Measurements from ENCODE around the gene ATP5ME. TPM values are rescaled to one million over a fixed set of nuclear protein-coding genes. Genes with fewer than 3 reads are reported as not detected.

The ATP5ME gene
- total RNA-seq, 6 experiments from 2014 or later, result 78.2 to 225 (median 162) TPM

DNA sequence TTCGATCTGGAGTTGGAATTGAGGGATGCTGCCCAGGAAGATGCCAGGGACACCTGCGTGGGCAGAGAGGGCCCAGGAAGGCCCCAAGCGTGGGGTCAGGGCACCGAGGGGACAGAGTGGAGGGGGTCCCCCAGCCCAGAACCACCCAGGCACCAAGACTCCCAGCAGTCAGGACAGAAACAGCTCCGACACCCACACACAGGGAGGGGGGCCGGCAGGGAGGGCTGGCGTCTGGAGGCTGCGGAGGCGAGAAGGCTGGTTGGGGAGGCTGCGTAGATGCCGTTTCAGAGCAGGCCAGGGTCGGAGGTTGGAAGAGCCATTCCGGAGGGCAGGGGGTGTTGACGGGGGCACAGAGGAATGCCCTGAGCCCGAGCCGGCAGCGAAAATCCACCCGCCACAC lies 23.6 kb downstream of the ATP5ME start:
- Histone ChIP-seq H3K27me3 (no peaks in the 10 kb centered on the region), H3K36me3 (no peaks in the 10 kb centered on the region), H3K27ac (no peak overlapping the region), H3K4me1 (no peaks in the 10 kb centered on the region), H3K9me3 (no peaks in the 10 kb centered on the region), H3K4me3 (no peak overlapping the region)
- no peak for ATAC-seq
- intact Hi-C loops (cut with DNase I), result no loop called here
- TF ChIP-seq, protein P1, sequence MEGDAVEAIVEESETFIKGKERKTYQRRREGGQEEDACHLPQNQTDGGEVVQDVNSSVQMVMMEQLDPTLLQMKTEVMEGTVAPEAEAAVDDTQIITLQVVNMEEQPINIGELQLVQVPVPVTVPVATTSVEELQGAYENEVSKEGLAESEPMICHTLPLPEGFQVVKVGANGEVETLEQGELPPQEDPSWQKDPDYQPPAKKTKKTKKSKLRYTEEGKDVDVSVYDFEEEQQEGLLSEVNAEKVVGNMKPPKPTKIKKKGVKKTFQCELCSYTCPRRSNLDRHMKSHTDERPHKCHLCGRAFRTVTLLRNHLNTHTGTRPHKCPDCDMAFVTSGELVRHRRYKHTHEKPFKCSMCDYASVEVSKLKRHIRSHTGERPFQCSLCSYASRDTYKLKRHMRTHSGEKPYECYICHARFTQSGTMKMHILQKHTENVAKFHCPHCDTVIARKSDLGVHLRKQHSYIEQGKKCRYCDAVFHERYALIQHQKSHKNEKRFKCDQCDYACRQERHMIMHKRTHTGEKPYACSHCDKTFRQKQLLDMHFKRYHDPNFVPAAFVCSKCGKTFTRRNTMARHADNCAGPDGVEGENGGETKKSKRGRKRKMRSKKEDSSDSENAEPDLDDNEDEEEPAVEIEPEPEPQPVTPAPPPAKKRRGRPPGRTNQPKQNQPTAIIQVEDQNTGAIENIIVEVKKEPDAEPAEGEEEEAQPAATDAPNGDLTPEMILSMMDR (IDR thresholded peaks at IDR 0.05), result no peak
- TF ChIP-seq POLR2A (IDR thresholded peaks at IDR 0.05), result no peak
- WGBS (ENCODE audit: insufficient coverage, low coverage, low lambda C conversion rate, missing lambda C conversion rate), result 48% methylated on average over 15 of the region's 18 CpGs
- peak in 2 of 3 donors; percentile 14 to 43 for DNase-seq

GRCh38 chr4:649751-650310 lies 24.2 kb downstream of the ATP5ME start:
- no peaks in the 10 kb centered on the region for H3K9me3 ChIP-seq
- no peak for ATAC-seq
- H3K4me1 ChIP-seq, result no peaks in the 10 kb centered on the region
- H3K36me3 ChIP-seq, result no peaks in the 10 kb centered on the region
- no peak overlapping the region for H3K27ac ChIP-seq
- TF ChIP-seq, protein P1 (IDR thresholded peaks at IDR 0.05), result no peak
- TF ChIP-seq POLR2A (IDR thresholded peaks at IDR 0.05), result no peak
- H3K4me3 ChIP-seq, result no peak overlapping the region
- peak in 2 of 3 donors; percentile 9 to 30 for DNase-seq
- 81% methylated on average over 5 of the region's 13 CpGs for WGBS (ENCODE audit: insufficient coverage, low coverage, low lambda C conversion rate, missing lambda C conversion rate)
- intact Hi-C loops (cut with DNase I), result no loop called here
- no peaks in the 10 kb centered on the region for H3K27me3 ChIP-seq

DNA sequence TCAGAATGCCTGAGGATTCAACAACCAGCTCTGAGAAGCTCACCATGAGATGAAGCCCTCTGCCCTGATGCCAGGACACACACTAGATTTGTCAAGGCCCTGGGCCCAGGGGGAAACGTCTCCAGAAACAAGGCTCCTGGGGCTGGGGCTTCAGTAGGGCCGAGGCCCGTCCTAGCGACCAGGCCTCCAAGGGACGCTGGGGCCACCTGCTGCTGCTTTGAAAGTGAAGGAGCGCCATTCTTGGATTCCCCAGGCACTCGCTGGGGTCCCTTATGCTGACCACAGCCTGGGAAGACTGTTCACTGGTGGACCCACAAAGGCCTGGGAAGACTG lies 24.8 kb downstream of the ATP5ME start:
- Histone ChIP-seq H3K4me3 (no peak overlapping the region), H3K27ac (no peak overlapping the region), H3K36me3 (no peaks in the 10 kb centered on the region), H3K4me1 (no peaks in the 10 kb centered on the region), H3K27me3 (no peaks in the 10 kb centered on the region), H3K9me3 (no peaks in the 10 kb centered on the region)
- TF ChIP-seq, protein P1 (IDR thresholded peaks at IDR 0.05), result no peak
- no peak for TF ChIP-seq POLR2A (IDR thresholded peaks at IDR 0.05)
- no CpG with 5 or more reads among the region's 7 CpGs for WGBS (ENCODE audit: insufficient coverage, low coverage, low lambda C conversion rate, missing lambda C conversion rate)
- intact Hi-C loops (cut with DNase I), result no loop called here
- no peak for ATAC-seq
- DNase-seq, result peak in 1 of 3 donors; percentile 33

DNA sequence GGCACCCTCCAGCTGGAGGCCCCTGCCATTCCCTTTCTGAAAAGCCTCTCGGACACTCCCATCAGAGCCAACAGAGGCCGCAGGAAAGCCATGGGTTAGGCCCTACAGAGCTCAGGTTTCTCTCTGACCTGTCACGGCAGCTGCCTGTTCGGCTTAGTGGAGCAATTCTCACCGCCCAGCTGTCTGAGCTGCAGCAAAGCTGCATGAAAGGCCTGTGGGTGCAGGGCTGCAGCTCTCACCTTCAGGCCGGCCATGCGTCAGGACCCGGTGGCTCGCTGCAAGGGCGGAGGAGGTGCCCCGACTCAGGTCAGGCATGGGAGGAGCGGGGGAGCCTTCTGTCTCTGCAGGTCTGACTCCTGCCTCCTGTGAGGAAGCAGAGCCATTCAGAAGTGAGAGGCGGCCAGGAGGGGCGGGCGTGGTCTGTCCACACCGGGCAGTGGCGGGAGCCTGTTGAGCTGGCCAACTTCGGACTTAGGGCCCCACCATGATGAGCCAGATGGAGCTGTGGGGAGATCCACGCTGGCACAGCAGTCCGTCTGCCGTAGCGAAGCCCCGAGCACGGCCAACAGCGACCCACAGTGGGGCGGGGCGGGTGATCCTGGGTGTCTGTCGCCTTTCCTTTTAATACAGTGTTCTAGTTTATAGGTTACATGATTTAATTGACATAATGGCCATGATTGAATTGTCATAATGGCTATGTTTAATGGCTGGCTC lies 25.3 kb downstream of the ATP5ME start:
- no peaks in the 10 kb centered on the region for H3K27me3 ChIP-seq
- H3K4me1 ChIP-seq, result no peaks in the 10 kb centered on the region
- no peak for TF ChIP-seq POLR2A (IDR thresholded peaks at IDR 0.05)
- TF ChIP-seq, protein P1 (IDR thresholded peaks at IDR 0.05), result no peak
- DNase-seq, result peak in 1 of 3 donors; percentile 46
- no peak for ATAC-seq
- H3K9me3 ChIP-seq, result no peaks in the 10 kb centered on the region
- 40% methylated on average over 3 of the region's 28 CpGs for WGBS (ENCODE audit: insufficient coverage, low coverage, low lambda C conversion rate, missing lambda C conversion rate)
- no peak overlapping the region for H3K27ac ChIP-seq
- H3K36me3 ChIP-seq, result no peaks in the 10 kb centered on the region
- no peak overlapping the region for H3K4me3 ChIP-seq
- intact Hi-C loops (cut with DNase I), result no loop called here

All from right lobe of liver (tissue), 6 donors.